A673 (cell line): ENCODE measurements around the gene MB21D2.

Source experiments
- CTCF ChIP-seq: fragments of 300-800, 200-600 bp; sonication (generic); conservative IDR thresholded peaks from 2 replicates; pipeline ENCODE4 v1.5.1; 2017; ENCODE audit warnings: low read depth, mild to moderate bottlenecking, antibody characterized with exemption, low read length, moderate library complexity, mixed read lengths
- EZH2 ChIP-seq: fragments of 200-600 bp; sonication (generic); IDR thresholded peaks from 2 replicates; pipeline ENCODE4 v1.6.1; 2017; ENCODE audit warnings: borderline replicate concordance, low read depth, mild to moderate bottlenecking, mixed read lengths, antibody characterized with exemption, low read length; ENCODE audit not compliant: poor library complexity, severe bottlenecking

- TF ChIP-seq CTCF (no peak), EZH2 (no peak)
Observed at GRCh38 chr3:192844486-192844765, 73.2 kb downstream of the MB21D2 start.
